Retinal pigment epithelial cell (primary cell): ENCODE results near the gene GCKR.
"Not testable (repeated sequence)": the region's sequence is repeated elsewhere in the genome, so short reads cannot be mapped to it uniquely, and the experiment has no call there.

Experiments used
- DNase-seq: peaks from one replicate; pipeline ENCODE4 v3.0.0-alpha.2; 2010; ENCODE audit warnings: low read depth
- H3K4me3 ChIP-seq: 2 replicates; pipeline ENCODE4 v1.5.1; 2011; ENCODE audit warnings: mild to moderate bottlenecking, low read length, control low read depth, moderate library complexity
- TF ChIP-seq, protein P1 (sequence below): conservative IDR thresholded peaks from 2 replicates; pipeline ENCODE4 v1.5.1; 2011; ENCODE audit warnings: low read depth, low read length, control low read depth, inconsistent platforms

Gene GCKR

DNA sequence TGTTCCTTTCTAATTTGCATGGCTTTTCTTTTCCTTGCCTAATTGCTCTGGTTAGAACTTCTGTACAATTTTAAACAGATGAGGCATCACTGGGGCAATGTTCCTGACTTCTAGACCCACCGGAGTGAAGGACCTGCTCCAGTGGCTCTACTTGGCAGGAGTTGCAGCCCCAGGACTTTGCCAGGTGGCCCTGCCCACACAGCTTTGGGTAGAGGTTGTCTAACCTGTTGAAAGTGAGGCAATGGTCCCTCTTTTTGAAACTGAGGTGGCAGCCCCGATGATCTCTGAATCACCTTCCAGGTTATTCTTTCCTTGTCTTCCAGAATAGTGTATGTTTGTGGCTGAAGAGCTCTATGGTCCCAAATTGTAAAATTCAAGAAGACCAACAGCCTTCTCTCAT, 56.3 kb downstream of the GCKR start:
- DNase-seq, result no peak

DNA sequence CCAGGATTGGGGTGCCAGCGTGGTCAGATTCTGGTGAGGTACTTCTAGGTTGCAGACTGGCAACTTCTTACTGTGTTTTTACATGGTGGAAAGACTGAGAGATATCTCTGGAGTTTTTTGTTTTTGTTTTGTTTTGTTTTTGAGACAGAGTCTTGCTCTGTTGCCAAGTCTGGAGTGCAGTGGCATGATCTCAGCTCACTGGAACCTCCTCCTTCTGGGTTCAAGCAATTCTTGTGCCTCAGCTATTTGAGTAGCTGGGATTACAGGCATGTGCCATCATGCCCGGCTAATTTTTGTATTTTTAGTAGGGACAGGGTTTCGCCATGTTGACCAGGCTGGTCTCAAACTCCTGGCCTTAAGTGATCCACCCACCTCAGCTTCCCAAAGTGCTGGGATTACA, 57.8 kb downstream of the GCKR start:
- DNase-seq, H3K4me3 ChIP-seq: not testable (repeated sequence)

More for the DNA sequence above, 56.3 kb downstream of the GCKR start:
- H3K4me3 ChIP-seq, result no peak overlapping the region
- TF ChIP-seq, protein P1, sequence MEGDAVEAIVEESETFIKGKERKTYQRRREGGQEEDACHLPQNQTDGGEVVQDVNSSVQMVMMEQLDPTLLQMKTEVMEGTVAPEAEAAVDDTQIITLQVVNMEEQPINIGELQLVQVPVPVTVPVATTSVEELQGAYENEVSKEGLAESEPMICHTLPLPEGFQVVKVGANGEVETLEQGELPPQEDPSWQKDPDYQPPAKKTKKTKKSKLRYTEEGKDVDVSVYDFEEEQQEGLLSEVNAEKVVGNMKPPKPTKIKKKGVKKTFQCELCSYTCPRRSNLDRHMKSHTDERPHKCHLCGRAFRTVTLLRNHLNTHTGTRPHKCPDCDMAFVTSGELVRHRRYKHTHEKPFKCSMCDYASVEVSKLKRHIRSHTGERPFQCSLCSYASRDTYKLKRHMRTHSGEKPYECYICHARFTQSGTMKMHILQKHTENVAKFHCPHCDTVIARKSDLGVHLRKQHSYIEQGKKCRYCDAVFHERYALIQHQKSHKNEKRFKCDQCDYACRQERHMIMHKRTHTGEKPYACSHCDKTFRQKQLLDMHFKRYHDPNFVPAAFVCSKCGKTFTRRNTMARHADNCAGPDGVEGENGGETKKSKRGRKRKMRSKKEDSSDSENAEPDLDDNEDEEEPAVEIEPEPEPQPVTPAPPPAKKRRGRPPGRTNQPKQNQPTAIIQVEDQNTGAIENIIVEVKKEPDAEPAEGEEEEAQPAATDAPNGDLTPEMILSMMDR, result no peak

DNA sequence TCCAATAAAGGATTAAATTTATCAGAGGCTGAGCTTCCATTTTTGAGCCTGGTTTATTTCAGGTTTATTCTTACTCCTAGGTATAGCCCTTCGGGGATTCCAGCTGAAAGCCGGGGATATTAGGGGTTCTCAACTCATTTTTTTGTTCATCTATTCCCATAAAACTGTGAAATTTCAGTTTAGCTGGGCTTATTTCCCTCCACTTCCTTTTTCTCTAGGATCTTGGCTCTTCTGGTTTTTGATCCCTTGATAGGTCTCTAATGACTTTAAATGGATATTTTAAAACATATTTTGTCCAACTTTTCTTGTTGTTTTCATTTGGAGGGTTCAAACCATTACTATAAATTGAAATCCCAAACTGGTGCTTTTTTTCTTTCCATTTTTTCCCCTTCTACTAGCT, 62.6 kb downstream of the GCKR start:
- DNase-seq, result no peak
- TF ChIP-seq, protein P1, result no peak
- no peak overlapping the region for H3K4me3 ChIP-seq

DNA sequence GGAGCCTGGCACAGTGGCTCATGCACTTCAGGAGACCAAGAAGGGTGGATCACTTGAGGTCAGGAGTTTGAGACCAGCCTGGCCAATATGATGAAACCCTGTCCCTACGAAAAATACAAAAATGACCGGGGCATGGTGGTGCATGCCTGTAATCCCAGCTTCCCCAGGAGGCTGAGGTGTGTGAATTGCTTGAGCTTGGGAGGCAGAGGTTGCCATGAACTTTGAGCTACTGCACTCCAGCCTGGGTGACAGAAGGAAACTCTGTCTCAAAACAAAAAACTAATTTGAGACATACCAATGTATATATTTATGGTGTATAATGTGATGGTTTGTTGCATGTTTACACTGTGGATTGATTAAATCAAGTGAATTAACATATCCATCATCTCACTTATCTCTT, 64.4 kb downstream of the GCKR start:
- H3K4me3 ChIP-seq, result no peak overlapping the region
- TF ChIP-seq, protein P1, result no peak
- no peak for DNase-seq

DNA sequence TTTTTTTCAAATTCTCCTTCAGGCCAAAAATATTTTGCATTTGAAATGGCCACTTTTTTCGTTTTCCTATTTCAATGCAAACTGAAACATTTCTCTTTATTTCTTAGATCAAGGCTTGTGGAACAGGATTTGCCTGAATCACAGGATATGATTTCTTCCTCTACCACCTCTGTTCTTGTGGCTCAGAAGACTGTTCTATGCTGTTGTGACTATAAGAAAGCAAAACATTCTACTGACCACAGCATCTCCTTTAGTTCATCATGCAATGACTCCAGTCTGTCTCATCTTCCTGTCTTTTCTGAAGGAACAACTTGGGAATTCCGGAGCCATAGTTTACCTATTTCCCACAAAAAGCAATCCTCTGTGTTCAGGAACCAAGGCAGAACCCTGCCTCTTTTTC, 70.0 kb downstream of the GCKR start:
- no peak overlapping the region for H3K4me3 ChIP-seq
- no peak for DNase-seq
- TF ChIP-seq, protein P1, result no peak

DNA sequence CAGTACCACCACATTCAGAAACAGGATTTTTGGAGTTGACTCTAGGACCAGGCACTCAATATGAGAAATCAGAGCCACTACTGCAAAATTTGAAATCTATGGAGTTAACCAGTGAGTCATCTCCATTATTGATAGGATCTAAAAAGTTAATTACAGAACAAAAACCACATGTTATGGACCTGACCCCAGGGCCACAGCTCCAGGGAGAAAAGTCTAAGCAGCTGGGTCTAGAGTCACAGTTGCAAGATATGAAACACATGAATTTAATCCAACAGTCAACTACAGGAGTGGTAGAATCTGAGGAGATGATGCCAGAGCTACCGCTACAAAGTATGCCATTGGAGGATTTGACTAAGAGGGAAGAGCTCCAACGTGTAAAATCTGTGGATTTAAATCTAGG, 72.8 kb downstream of the GCKR start:
- TF ChIP-seq, protein P1, result no peak
- no peak for DNase-seq
- H3K4me3 ChIP-seq, result no peak overlapping the region

DNA sequence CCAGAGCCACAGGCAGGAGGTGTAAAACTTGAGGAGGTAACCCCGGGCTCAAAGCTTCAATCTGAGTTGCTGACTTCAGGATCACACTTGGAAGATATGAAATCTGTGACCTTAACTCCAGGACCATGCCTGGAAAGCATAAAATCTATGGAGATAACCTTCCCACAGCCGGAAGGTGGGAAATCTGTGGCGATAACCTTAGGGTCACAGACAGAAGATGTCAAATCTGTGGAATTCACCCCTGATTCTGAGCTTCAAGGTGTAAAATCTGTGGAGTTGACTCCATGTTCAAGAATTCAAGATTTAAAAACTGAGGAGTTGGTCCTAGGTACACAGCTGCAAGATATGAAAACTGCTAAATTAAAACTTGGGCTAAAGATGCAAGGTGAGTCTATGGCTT, 74.6 kb downstream of the GCKR start:
- H3K4me3 ChIP-seq, result no peak overlapping the region
- no peak for DNase-seq
- TF ChIP-seq, protein P1, result no peak

DNA sequence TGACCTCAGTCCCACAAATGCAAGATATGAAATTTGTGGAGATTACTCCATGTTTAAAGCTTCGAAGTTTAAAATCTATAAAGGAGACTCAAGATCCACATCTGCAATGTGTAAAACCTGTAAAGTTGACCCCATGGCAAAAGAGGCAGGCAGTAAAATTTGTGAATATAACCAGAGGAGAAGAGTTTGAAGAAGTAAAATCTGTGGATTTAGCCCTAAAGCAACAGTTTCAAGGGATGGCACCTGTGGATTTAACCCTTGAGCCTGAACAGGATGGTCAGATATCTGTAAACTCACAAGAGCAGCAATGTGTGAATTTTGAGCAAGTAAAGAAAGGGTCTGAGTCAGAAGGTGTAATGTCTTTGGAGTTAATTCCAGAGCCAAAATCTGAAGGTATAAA, 75.0 kb downstream of the GCKR start:
- H3K4me3 ChIP-seq, result no peak overlapping the region
- TF ChIP-seq, protein P1, result no peak
- DNase-seq, result no peak
